Astrocyte (in vitro differentiated cells and primary cell): Measurements from ENCODE around the gene C21orf58.

Source experiments
- CTCF ChIP-seq: IDR thresholded peaks from 2 replicates; pipeline ENCODE4 v1.5.1; 2011; ENCODE audit warnings: low read depth, mild to moderate bottlenecking, inconsistent platforms, low read length, moderate library complexity; ENCODE audit not compliant: insufficient read depth
- EZH2 ChIP-seq: IDR thresholded peaks from 2 replicates; pipeline ENCODE4 v1.6.1; 2012; ENCODE audit warnings: mild to moderate bottlenecking, low read length, inconsistent platforms; ENCODE audit not compliant: insufficient read depth

GRCh38 chr21:46356494-46357334, 33.0 kb upstream of the C21orf58 start:
- TF ChIP-seq EZH2, result no peak
- no peak for TF ChIP-seq CTCF
